ENCODE results near the gene MTOR.
A peak's percentile ranks its signal among the peaks of the same experiment; 100 is the strongest.
"Not testable (repeated sequence)": the region's sequence is repeated elsewhere in the genome, so short reads cannot be mapped to it uniquely, and the experiment has no call there.

MTOR gene

DNA sequence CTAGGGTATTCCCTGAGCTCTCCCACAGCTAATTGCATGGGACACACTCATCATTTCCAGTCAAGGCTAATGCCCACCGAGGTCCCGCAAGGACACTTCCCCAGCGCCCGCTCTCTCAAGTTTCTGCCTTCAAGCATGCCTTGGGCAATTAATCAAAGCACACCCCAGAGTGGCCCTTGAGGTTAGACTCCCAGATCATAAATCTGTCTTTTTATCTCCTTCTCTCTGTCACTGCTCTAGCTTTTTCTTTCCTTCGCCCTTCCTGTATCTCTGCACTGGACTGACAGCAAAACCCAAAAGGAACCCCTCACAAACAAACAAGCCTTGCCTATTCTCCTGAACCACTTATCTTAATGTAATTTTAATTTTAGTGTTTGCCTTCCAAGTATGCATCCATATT, 154.8 kb downstream of the MTOR start:
- DNase-seq (ENCODE audit: low read depth): no peak

DNA sequence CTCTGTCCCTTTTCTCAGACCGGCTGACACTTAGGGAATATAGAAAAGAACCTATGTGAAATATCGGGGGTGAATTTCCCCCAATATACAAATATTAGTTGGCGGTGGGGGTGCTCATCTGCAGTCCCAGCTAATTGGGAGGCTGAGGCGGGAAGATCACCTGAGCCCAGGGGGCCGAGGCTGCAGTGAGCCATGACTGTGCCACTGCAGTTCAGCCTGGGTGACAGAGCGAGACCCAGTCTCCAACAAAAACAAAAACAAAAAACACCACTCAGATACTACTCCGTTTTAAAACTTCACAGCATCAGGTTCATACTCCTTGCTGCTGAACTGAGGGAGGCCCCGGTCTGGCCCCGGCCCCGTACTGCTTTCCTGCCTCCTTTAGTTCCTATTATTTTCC, 156.8 kb downstream of the MTOR start:
- DNase-seq (ENCODE audit: low read depth): no peak

DNA sequence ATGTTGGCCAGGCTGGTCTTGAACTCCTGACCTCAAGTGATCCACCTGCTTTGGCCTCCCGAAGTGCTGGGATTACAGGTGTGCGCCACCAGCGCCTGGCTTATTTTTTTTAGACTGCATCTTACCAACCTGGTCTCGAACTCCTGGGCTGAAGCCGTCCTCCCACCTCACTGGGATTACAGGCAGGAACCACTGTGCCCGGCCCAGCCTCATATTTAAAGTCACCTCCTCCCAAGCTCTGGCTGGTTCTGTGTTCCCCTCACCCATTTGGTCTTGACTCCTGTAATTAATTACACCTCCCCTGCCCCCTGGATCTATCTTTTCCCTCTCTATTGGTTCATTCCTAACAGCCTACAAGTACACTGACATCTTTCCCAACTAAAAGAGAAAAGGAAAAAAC, 161.0 kb downstream of the MTOR start:
- DNase-seq (ENCODE audit: low read depth): no peak

DNA sequence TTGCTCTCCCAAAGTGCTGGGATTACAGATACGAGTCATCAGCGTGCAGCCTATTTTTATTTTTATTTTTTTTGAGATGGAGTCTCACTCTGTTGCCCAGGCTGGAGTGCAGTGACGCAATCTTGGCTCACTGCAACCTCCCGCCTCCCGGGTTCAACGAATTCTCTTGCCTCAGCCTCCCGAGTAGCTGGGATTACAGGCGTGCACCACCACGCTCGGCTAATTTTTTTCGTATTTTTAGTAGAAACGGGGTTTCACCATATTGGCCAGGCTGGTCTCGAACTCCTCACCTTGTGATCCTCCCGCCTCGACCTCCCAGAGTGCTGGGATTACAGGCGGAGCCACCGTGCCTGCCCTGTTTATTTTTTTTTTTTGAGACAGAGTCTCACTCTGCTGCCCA, 161.5 kb downstream of the MTOR start:
- not testable (repeated sequence) for DNase-seq (ENCODE audit: low read depth)

DNA sequence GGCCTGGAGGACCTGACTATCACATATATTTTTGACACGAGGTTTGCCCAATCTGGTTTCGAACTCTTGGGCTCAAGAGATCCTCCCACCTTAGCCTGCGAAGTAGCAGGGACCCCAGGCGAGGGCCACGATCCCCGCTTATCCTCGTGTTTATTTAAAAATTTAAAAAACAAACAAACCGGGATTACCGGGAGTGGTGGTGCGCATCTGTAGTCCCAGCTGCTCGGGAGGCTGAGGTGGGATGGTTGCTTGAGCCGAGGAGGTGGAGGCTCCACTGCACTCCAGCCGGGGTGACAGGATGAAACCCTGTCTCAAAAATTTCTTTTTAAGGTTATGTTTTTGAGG, 162.2 kb downstream of the MTOR start:
- DNase-seq (ENCODE audit: low read depth): no peak

DNA sequence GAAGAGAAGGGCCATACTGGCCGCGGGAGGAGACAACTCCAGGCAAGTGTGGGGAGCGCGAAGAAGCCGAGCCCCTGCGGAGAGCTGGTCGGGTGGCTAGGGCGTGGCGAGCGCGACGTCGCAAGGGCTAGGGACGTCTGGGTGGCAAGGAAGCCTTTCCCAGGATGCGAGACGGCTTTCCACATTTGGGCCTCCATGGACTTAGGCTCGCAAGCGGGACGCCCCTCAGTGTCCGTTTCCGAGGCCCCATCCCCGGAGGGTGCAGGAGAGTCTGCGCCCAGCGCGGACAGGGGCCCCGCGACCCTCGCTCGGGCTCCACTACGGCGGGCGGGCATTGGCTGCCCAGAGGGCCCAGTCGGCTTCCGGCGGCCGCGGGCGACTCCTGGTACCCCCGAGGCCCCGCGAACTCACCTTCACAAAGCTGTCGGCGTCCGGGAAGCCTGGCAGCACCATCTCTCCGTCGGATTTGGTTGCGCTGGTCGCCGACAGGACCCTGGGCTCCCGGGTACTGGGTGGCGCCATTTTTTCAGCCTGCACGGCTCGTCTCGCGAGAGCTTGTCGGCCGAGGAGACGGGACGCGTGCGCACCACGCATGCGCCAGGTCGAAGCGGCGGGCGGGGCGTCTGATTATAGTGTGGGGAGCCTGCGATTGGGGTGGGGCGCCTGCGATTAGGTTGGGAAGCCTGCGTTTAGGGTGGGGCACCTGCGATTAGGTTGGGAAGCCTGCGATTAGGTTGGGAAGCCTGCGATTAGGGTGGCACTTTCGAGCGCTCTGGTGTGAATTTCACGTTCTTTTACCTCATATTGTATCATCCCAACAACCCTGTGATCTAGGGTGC, 162.8 kb downstream of the MTOR start, which contains the start of gene EXOSC10:
Gene EXOSC10, minus strand, starts transcription at position 560 of the 839 bp plus-strand sequence. Its CDS starts 38 bp downstream, at position 522.
- peak; percentile 91 for DNase-seq (ENCODE audit: low read depth)

DNA sequence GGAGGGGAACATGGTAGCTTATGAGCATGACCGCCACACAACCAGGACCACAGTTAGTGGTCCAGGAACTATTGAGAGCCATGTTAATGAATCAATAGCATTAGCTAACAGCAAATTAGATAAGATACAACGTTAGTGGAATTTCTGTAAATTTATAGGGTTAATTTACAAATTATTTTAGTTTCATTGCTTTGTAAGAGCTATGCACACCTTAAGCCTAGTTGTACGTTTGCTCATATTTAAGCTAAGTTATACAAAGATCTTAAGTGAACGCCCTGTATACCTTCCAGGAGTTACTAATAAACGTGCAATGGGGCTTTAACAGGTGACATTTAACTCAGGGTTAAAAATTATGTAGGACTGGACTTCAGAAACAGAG, 163.4 kb downstream of the MTOR start:
- DNase-seq (ENCODE audit: low read depth): no peak

DNA sequence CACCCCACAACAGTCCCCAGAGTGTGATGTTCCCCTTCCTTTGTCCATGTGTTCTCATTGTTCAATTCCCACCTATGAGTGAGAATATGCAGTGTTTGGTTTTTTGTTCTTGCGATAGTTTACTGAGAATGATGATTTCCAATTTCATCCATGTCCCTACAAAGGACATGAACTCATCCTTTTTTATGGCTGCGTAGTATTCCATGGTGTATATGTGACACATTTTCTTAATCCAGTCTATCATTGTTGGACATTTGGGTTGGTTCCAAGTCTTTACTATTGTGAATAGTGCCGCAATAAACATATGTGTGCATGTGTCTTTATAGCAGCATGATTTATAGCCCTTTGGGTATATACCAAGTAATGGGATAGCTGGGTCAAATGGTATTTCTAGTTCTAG, 178.6 kb downstream of the MTOR start:
- DNase-seq (ENCODE audit: low read depth): not testable (repeated sequence)

DNA sequence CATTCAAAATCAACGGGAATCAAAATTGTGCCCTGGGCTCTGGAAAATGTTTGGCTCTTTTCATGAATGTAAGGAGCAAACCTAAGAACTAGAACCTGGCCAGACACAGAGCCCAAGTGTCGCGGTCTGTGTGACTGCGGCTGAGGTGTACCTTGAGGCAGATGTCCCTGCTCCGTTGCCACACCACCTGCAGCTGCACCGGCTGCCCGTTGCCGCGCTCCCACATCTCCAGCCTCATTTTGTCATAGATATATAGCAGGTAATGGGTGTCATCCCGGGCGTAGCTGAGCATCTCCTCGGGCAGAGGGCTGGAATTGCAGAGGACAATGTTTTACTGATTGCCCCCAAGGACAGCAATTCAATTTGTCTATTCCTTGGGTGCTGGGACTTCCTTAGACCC, 181.4 kb downstream of the MTOR start:
- DNase-seq (ENCODE audit: low read depth): no peak

DNA sequence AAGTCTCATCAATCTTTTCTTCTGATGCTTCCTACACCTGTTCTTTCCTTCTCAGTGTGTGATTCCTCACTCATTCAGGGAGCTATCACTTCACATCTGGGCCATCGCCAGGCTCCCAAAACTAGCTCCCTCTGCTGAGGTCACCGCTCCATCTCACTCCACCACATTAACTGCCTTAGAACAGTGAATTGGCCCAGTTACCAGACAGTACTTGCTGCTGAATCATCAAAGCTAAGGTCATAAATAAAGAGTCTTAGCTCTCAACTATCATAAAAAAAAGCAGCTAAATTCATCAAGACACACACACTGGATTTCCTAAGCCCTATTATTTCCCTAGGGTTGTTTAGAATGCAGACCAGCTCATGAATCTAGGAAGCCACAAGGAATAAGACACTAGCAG, 183.7 kb downstream of the MTOR start:
- DNase-seq (ENCODE audit: low read depth): no peak

DNA sequence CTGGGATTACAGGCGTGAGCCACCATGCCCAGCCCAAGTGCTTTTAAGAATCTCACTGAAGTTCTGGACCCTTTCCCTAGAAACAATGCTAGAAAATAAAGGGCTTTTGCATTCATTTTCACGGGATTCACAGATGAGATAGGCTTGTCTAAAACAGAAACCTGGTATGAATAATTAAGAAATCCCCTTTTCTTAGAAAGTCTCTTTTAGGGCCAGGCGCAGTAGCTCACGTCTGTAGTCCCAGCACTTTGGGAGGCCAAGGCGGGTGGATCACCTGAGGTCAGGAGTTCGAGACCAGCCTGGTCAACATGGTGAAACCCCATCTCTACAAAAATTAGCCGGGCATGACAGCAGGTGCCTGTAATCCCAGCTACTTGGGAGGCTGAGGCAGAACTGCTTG, 189.0 kb downstream of the MTOR start:
- DNase-seq (ENCODE audit: low read depth): not testable (repeated sequence)

DNA sequence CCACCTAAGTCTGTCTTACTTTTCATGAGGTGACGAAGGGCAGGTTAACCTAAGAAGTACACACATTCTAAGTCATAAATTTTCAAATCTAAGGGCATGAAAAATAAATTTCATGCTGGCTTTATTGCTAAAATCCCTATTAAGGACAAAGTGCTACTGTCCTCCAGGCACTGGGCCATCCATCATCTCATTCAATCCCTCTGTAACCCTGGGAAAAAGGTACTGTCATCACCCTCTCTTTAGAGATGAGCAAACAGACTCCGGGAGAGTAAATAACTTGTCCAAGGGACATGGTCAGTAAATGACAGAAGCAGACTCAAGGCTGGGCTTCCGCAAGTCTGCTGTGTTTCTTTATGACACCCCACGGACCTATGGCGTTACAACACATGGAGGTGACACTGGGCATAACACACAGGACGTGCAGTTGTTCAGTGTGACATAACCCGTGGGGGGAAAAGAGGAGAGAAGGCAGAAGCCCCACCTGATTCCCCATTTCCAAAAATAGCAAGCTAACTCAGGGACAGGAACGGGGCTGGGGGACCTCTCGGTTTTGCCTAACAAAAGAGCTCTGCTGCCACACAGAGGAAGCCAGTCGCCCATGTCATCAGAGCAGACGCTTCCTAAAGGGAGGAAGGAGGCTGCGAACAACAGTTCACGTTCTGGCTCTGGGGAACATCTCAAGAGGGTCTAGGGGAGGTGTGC, 190.0 kb downstream of the MTOR start:
- no peak for DNase-seq (ENCODE audit: low read depth)

DNA sequence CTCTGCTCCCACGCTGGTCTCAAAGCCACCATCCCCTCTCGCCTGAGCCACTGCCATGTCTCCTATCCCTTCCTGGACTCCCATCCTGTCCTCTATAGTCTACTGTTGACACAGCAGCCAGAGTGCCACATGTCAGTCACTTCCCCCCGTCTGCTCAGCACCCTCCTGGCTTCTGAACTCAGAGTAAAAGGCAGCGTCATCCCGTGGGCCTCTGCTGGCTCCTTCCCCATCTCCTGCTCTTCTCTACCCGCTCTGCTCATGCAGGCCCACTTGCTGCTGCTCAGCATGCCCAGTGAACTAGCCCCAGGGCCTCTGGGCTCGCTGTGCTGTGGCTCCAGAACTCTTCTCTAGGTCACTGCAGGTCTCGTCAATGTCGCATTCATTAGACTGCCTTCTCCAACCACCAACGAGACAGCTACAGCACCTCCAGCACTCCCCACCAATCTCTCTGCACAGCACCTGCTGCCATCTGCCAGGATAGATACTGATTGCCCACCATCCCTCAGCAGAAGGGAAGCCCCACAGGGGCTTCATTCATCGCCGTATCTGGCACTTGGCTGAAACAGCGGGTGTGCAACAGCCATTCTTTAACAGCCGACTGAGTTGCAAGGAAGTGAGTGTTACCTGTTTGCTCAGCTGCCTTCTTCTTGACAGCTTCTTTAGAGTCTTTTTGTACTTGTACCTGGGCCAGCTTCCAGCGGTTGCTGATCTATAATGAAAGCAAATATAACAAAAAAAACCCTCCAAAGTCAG, 190.7 kb downstream of the MTOR start:
- DNase-seq (ENCODE audit: low read depth): no peak

DNA sequence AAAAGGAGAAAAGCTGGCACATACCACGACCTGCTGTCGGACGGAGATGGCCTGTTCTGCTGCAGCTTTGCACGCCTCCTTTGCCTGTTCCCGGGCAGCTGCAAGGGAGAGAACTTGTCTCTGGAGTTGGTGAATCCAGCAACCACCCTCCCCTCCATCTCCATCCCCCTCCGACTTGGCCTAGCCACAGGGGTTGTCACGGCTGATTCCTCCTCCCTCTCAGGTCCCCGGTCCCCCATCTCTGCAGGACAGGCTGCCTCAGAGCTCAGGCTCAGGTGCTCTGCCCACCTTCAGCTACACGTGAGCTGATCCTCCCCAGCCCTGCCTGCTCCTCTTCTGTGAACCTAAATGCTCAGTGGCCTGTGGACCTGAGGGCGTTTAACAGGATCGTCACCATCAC, 191.5 kb downstream of the MTOR start:
- DNase-seq (ENCODE audit: low read depth): no peak

DNA sequence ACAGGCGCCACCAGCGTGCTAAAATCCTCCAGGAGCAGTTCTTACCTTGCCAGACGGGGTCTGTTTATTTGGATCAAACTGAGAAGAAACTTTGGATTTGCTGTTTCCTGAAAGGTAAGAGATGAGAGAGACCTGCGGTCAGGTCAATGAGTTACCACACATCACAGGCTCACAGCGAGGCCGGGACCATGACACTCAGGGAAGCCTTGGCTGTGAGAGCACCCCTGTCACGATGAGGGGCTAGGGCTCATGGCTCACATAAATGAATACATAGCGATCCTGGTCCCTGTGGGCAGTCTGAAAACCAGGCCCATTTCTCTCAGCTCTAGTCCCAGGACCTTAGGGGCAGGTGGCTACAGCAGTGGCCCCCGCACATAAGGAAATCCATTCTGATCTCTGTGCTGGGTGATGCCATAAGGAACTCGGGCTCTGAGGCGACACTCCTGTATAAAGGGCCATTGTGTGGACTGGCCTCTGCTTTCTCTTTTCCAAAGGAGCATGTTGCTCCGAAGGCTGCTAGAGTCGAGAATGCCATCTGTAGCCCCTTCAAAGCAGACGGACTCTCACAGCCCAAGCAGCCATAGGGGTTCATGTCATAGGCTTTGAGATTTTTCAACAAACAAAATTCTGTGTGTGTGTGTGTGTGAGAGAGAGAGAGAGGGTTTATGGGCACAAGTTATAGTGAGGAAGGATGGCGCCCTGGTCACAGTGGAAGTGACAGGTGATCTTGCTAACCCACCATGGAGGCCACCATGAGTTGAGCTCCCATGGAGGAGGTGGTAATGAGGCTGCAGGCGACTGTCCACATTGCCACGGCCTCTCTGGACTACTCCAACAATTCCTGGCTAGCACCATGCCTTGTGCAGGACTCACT, 193.5 kb downstream of the MTOR start:
- no peak for DNase-seq (ENCODE audit: low read depth)

DNA sequence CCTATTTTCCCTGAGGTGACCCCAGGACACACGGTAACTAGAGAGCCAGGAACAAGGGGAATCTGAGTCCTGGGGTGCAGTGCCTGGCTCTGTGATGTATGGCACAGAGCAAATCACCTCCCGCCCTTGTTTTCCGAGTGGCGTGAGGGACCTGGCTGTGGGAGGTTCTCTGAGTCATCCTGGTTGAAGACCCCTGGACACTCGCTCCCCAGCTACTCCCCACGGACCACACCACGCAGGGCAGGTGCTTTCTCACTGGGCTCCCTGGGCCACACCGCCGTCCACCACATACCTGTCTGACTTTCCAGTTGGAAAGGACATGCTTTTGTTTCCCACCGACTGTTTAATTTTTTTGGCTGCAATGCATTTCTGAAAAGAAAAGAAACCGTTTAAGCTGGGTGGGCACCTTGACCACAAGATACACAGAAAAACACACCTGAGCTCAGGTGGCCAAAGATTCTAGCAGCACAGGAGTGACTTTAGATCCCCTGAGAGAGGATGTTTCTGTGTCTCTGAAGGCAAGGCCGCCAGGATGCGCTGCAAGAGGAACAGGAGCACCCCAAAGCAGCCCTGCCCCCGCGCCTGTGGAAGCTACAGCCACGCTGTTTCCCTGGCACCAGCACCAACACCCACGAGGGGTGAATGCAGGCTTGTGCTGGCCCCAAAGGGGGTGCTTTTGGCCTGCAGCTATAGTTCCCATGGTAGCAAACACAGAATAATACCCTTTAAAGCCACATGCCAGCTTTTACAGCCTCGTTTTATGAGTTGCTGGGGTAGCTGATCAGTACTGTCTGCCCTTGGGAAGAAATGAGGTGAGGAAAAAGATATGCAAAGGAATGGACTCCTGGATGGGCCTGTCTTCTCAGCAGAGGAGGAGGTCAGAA, 194.4 kb downstream of the MTOR start:
- DNase-seq (ENCODE audit: low read depth): no peak

DNA sequence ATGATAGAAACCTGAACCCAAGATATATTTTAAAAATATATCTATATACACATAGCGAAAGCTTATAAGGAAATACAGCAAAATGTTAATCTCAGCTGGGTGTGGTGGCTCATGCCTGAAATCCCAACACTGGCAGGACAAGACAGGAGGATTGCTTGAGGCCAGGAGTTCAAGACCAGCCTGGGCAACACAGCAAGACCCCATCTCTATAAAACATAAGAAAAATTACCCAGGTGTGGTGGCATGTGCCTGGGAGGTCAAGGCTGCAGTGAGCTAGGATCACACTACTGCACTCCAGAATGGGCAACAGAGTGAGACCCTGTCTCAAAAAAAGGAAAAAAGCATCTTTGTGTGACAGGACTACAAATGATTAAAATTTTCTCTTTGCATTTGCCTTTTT, 196.6 kb downstream of the MTOR start:
- DNase-seq (ENCODE audit: low read depth): no peak

DNA sequence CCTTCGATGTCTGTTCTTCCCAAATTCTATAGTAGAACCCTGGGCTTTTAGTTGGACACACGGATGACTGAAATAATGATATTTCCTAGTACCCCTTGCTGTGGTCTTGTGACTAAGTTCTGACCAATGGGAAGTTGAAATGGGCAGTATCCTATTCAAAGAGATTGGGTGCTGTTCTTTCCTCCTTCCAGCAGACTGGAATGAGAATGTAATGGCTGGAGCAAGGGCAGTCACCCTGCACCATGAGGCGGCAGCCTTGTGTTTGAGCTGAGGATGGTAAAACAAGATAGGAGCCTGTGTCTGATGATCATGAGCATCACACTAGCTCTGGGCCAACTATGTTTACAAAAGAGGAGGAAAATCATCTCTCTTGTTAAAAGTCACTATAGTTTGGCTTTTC, 197.4 kb downstream of the MTOR start:
- DNase-seq (ENCODE audit: low read depth): no peak

DNA sequence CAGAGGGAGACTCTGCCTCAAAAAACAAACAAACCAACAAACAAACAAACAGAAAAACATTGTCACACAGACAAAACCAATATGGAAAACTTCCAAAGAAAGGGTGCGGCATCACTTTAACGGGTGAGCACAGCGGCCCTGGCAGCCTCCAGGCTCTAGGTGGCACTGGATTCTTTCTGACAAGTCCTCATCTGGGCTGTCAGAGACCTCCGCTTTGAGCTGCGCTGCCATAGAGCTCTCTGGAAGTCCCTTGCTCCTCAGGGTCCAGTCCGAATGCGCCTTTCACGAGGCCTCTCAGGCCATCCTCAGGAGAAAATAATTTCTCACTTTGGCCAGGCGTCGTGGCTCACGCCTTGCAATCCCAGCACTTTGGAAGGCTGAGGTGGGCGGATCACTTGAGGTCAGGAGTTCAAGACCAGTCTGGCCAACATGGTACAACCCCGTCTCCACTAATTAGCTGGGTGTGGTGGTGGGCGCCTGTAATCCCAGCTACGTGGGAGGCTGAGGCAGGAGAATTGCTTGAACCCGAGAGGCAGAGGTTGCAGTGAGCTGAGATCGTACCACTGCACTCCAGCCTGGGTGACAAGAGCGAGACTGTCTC, 198.3 kb downstream of the MTOR start:
- DNase-seq (ENCODE audit: low read depth): not testable (repeated sequence)

DNA sequence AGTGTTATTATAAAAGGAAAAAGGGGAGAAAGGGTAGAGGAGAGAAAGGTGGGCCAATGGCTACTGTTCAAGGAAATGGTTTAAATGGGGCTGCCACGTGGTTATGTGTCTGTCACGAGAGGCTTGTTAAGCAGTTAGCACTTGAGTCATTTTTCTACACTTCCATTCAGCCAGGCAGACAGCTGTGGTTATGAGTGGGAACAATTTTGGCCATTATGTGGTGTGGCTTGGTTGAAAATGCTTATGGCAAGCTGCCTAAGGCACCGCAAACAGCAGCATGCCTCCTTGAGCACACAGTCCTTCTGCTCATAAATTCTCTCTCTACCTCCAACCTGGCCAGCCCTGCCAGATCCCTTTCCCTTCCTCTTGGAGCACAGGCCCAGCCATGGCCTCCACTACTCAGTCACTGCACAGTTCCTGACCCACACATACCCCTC, 199.4 kb downstream of the MTOR start:
- DNase-seq (ENCODE audit: low read depth): no peak

All from CMK (cell line).